Loucy (cell line): ENCODE results near the gene GLOD4.

Source experiments
- H2AFZ ChIP-seq: fragments of 200-600 bp; sonication (generic); 2 replicates; pipeline ENCODE4 v1.6.0; 2016; ENCODE audit warnings: antibody characterized with exemption, mild to moderate bottlenecking, low read length, moderate library complexity
- H3F3A ChIP-seq: fragments of 200-600 bp; 2 replicates; pipeline ENCODE4 v1.6.0; 2016; ENCODE audit warnings: antibody characterized with exemption, low read depth, mild to moderate bottlenecking
- H3K27me3 ChIP-seq: fragments of 200-600 bp; sonication (generic); 2 replicates; pipeline ENCODE4 v1.6.1; 2014; ENCODE audit warnings: low read length, mild to moderate bottlenecking; ENCODE audit not compliant: insufficient read depth, poor library complexity, severe bottlenecking
- H3K36me3 ChIP-seq: fragments of 200-600 bp; sonication (generic); 2 replicates; pipeline ENCODE4 v1.6.1; 2016; ENCODE audit warnings: low read length; ENCODE audit not compliant: insufficient read depth
- H3K4me1 ChIP-seq: fragments of 200-600 bp; sonication (generic); 2 replicates; pipeline ENCODE4 v1.5.1; 2014; ENCODE audit warnings: low read length, mild to moderate bottlenecking; ENCODE audit not compliant: insufficient read depth, poor library complexity, severe bottlenecking
- H3K4me2 ChIP-seq: fragments of 200-600 bp; sonication (generic); 2 replicates; pipeline ENCODE4 v1.6.0; 2014; ENCODE audit warnings: antibody characterized with exemption, low read length, low read depth, mild to moderate bottlenecking; ENCODE audit not compliant: poor library complexity, severe bottlenecking
- H3K4me3 ChIP-seq: fragments of 200-600 bp; sonication (generic); 2 replicates; pipeline ENCODE4 v1.5.1; 2014; ENCODE audit warnings: low read length, mild to moderate bottlenecking, mixed read lengths; ENCODE audit not compliant: poor library complexity, severe bottlenecking
- H3K79me2 ChIP-seq: fragments of 200-600 bp; sonication (generic); 2 replicates; pipeline ENCODE4 v1.6.1; 2014; ENCODE audit warnings: low read length; ENCODE audit not compliant: insufficient read depth
- H3K9ac ChIP-seq: fragments of 200-600 bp; sonication (generic); 2 replicates; pipeline ENCODE4 v1.6.0; 2014; ENCODE audit warnings: mild to moderate bottlenecking, low read depth, low read length, moderate library complexity; ENCODE audit not compliant: poor library complexity, severe bottlenecking
- H3K9me2 ChIP-seq: fragments of 200-600 bp; sonication (generic); replicated peaks from 2 replicates; pipeline ENCODE4 v1.6.1; 2016; ENCODE audit warnings: low read depth, low read length, mixed read lengths
- H3K9me3 ChIP-seq: fragments of 200-600 bp; sonication (generic); 2 replicates; pipeline ENCODE4 v1.6.1; 2014; ENCODE audit warnings: mild to moderate bottlenecking, antibody characterized with exemption, low read length, low read depth; ENCODE audit not compliant: insufficient read depth
- H4K20me1 ChIP-seq: fragments of 200-600 bp; sonication (generic); 2 replicates; pipeline ENCODE4 v1.6.0; 2014; ENCODE audit warnings: antibody characterized with exemption, low read length, mild to moderate bottlenecking; ENCODE audit not compliant: insufficient read depth, poor library complexity, severe bottlenecking
- CTCF ChIP-seq: fragments of 200-600 bp; sonication (generic); conservative IDR thresholded peaks from 2 replicates; pipeline ENCODE4 v1.5.1; 2014; ENCODE audit warnings: mild to moderate bottlenecking, antibody characterized with exemption, low read length
- EZH2phosphoT487 ChIP-seq: fragments of 200-600 bp; IDR thresholded peaks from 2 replicates; pipeline ENCODE4 v1.6.1; 2018; ENCODE audit warnings: antibody characterized with exemption, mild to moderate bottlenecking, moderate library complexity, borderline replicate concordance

The GLOD4 gene

GRCh38 chr17:746783-747629, 35.1 kb downstream of the GLOD4 start:
- no peak overlapping the region for H3K4me2 ChIP-seq
- H3K4me1 ChIP-seq = peaks cover 21% of the 10 kb centered on the region
- H3K9me2 ChIP-seq = no peaks in the 10 kb centered on the region
- peaks cover 10% of the 10 kb centered on the region for H4K20me1 ChIP-seq
- no peaks in the 10 kb centered on the region for H3K9me3 ChIP-seq
- no peak overlapping the region for H3K9ac ChIP-seq
- no peak overlapping the region for H3K4me3 ChIP-seq
- no peak for TF ChIP-seq CTCF
- TF ChIP-seq EZH2phosphoT487 = no peak
- peaks cover 40% of the 10 kb centered on the region for H3K79me2 ChIP-seq
- no peak overlapping the region for H2AFZ ChIP-seq
- no peaks in the 10 kb centered on the region for H3K27me3 ChIP-seq
- no peaks in the 10 kb centered on the region for H3F3A ChIP-seq
- H3K36me3 ChIP-seq = peaks cover 46% of the 10 kb centered on the region; the same call in 1 of the 2 replicates

DNA sequence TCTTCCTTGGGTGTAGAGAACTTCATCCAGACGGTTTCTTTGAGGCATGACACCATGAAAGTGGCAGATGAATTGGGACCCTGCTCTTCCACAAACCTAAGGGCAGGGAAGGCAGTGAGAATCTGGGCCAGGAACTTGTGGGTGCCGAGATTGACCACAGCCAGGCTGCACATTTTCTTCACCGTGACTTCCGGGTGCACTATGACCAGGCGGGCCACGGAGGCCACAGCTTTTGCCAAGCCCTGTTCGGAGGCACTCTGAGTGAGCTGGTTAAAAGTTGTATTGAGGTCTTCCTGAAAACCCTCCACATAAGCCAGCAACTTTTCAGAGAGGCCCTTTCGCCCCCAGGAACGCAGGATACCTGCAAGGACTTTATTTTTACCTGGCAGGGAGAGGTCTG, 35.9 kb downstream of the GLOD4 start:
- TF ChIP-seq EZH2phosphoT487 (no peak), CTCF (no peak)
- Histone ChIP-seq H3K4me1 (peaks cover 18% of the 10 kb centered on the region), H3K4me3 (no peak overlapping the region), H4K20me1 (peaks cover 10% of the 10 kb centered on the region), H3K9ac (no peak overlapping the region), H3K9me3 (no peaks in the 10 kb centered on the region), H3F3A (no peaks in the 10 kb centered on the region), H3K4me2 (no peak overlapping the region), H3K79me2 (peaks cover 33% of the 10 kb centered on the region), H3K36me3 (peaks cover 53% of the 10 kb centered on the region; the same call in 1 of the 2 replicates), H3K27me3 (no peaks in the 10 kb centered on the region), H2AFZ (no peak overlapping the region), H3K9me2 (no peaks in the 10 kb centered on the region)

GRCh38 chr17:745406-745805, 36.7 kb downstream of the GLOD4 start:
- Histone ChIP-seq H2AFZ (no peak overlapping the region), H3K9me2 (no peaks in the 10 kb centered on the region), H3K4me1 (peaks cover 11% of the 10 kb centered on the region), H3K79me2 (peaks cover 25% of the 10 kb centered on the region), H3K36me3 (peaks cover 55% of the 10 kb centered on the region; the same call in 1 of the 2 replicates), H3K27me3 (no peaks in the 10 kb centered on the region), H3K9me3 (no peaks in the 10 kb centered on the region), H4K20me1 (peaks cover 9% of the 10 kb centered on the region), H3K4me3 (no peak overlapping the region), H3K9ac (no peak overlapping the region), H3K4me2 (no peak overlapping the region), H3F3A (no peaks in the 10 kb centered on the region)
- no peak for TF ChIP-seq EZH2phosphoT487
- TF ChIP-seq CTCF = no peak
